Urinary bladder (tissue), 4 donors: ENCODE measurements around the gene PLD2. TPM values are rescaled to one million over a fixed set of nuclear protein-coding genes. Genes with fewer than 3 reads are reported as not detected.
A peak's percentile ranks its signal among the peaks of the same experiment; 100 is the strongest.

Experiments used
- DNase-seq: peaks from one replicate; pipeline ENCODE4 v3.0.0-alpha.2; 2015; ENCODE audit errors: extremely low spot score
- H3K27ac ChIP-seq: one replicate; pipeline ENCODE4 v1.5.1; 2013; ENCODE audit warnings: low read depth, mild to moderate bottlenecking, moderate library complexity
- H3K36me3 ChIP-seq: one replicate; pipeline ENCODE4 v1.6.1; 2013; ENCODE audit warnings: mild to moderate bottlenecking, moderate library complexity; ENCODE audit not compliant: insufficient read depth
- H3K4me1 ChIP-seq: one replicate; pipeline ENCODE4 v1.6.1; 2013; ENCODE audit warnings: mild to moderate bottlenecking, moderate library complexity; ENCODE audit not compliant: insufficient read depth
- H3K4me3 ChIP-seq: one replicate; pipeline ENCODE4 v1.5.1; 2013; ENCODE audit warnings: low read depth, low read length
- WGBS: extraction: QIAGEN DNeasy Blood & Tissue Kit; methylation state at CpG from one replicate; pipeline ENCODE4 v1.1.7; 2013; 5-methylcytosine and 5-hydroxymethylcytosine counted together
- polyA plus RNA-seq: library from polyadenylated mRNA; stranded (reverse); fragments of 200-250 nt; gene quantifications from one replicate; pipeline ENCODE4 v1.2.3, GENCODE V29; 2013
- total RNA-seq: library from RNA; depleted of rRNA; stranded (reverse); fragments of >200 nt; gene quantifications from one replicate; pipeline ENCODE4 v1.2.3, GENCODE V29; 2014
- donor health status: healthy with polysubstance abuse.
- donor health status: healthy.

PLD2 gene
- total and polyA plus RNA-seq, 2 donors = 21.7 to 23.6 TPM

GRCh38 chr17:4785311-4786105 is 21.4 kb upstream of the PLD2 start:
- no peak for DNase-seq

GRCh38 chr17:4786106-4786511 is 20.8 kb upstream of the PLD2 start, which contains the start of gene VMO1:
Gene VMO1, minus strand, starts transcription at chr17:4786364. Its CDS starts 12 bp downstream, at chr17:4786352.
- H3K36me3 ChIP-seq = no peaks in the 10 kb centered on the region
- DNase-seq = no peak
- no peak within 1 kb of the TSS for H3K27ac ChIP-seq
- WGBS = 5% methylated on average over 24 of the region's 24 CpGs
- H3K4me3 ChIP-seq = peak within 1 kb of the TSS; percentile 9
- H3K4me1 ChIP-seq = no peaks in the 10 kb centered on the region

More at GRCh38 chr17:4785311-4786105, 21.4 kb upstream of the PLD2 start:
- Histone ChIP-seq H3K36me3 (no peaks in the 10 kb centered on the region), H3K4me1 (no peaks in the 10 kb centered on the region), H3K27ac (no peak overlapping the region), H3K4me3 (peak overlapping the region; percentile 9)
- 9% methylated on average over 61 of the region's 61 CpGs for WGBS

- H3K36me3 ChIP-seq = no peaks in the 10 kb centered on the region
- H3K4me3 ChIP-seq = peak overlapping the region; percentile 9
- no peak overlapping the region for H3K27ac ChIP-seq
- DNase-seq = no peak
- H3K4me1 ChIP-seq = no peaks in the 10 kb centered on the region
- 5% methylated on average over 6 of the region's 6 CpGs for WGBS
Measured at GRCh38 chr17:4786516-4786915, 20.4 kb upstream of the PLD2 start.

- no peaks in the 10 kb centered on the region for H3K36me3 ChIP-seq
- H3K4me1 ChIP-seq = no peaks in the 10 kb centered on the region
- no peak overlapping the region for H3K4me3 ChIP-seq
- DNase-seq = no peak
- no peak overlapping the region for H3K27ac ChIP-seq
- 78% methylated on average over 14 of the region's 14 CpGs for WGBS
Measured at GRCh38 chr17:4788159-4788806, 18.7 kb upstream of the PLD2 start.

GRCh38 chr17:4788807-4789700 is 17.9 kb upstream of the PLD2 start, which contains the start of gene GLTPD2:
Gene GLTPD2, plus strand, starts transcription at chr17:4788964. Its CDS starts 48 bp downstream, at chr17:4789012.
- Histone ChIP-seq H3K4me1 (no peaks in the 10 kb centered on the region), H3K4me3 (peak within 1 kb of the TSS; percentile 57), H3K27ac (peak within 1 kb of the TSS; percentile 94), H3K36me3 (no peaks in the 10 kb centered on the region)
- DNase-seq = no peak
- 34% methylated on average over 62 of the region's 62 CpGs for WGBS

GRCh38 chr17:4789701-4789950 is 17.3 kb upstream of the PLD2 start:
- DNase-seq = no peak
- H3K36me3 ChIP-seq = no peaks in the 10 kb centered on the region
- no peaks in the 10 kb centered on the region for H3K4me1 ChIP-seq
- under 1% methylated on average over 25 of the region's 25 CpGs for WGBS
- peak overlapping the region; percentile 94 for H3K27ac ChIP-seq
- H3K4me3 ChIP-seq = peak overlapping the region; percentile 57

DNA sequence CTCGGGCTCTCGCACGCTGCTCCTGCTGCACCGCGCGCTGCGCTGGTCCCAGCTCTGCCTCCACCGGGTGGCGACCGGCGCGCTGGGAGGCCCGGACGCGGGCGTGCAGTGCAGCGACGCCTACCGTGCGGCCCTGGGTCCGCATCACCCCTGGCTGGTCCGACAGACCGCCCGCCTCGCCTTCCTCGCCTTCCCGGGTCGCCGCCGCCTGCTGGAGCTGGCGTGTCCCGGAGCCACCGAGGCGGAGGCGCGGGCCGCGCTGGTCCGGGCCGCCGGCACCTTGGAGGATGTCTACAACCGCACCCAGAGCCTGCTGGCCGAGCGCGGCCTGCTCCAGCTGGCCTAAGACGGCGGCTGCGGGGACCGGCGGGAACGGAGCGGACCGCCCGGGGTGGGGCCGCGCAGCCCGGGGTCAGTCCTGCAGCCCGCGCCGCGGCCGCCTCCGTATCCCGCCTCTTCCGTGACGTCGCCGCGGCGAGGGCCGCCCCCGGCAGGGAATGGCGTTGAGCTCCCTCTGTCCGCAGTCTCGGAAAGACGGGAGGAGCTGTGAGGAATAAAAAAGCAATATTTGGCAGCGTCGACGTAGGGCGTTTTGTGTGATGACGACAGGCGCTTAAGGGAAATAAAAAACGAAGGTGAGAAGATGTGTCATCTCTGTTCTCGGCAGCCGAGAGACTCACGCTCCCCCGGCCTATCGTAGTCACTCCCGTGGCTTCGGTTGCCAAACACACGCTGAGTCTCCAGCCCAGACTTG is 16.8 kb upstream of the PLD2 start:
- Histone ChIP-seq H3K27ac (peak overlapping the region; percentile 94), H3K4me3 (peak overlapping the region; percentile 57), H3K4me1 (no peaks in the 10 kb centered on the region), H3K36me3 (no peaks in the 10 kb centered on the region)
- peak; percentile 70 for DNase-seq
- under 1% methylated on average over 91 of the region's 91 CpGs for WGBS

DNA sequence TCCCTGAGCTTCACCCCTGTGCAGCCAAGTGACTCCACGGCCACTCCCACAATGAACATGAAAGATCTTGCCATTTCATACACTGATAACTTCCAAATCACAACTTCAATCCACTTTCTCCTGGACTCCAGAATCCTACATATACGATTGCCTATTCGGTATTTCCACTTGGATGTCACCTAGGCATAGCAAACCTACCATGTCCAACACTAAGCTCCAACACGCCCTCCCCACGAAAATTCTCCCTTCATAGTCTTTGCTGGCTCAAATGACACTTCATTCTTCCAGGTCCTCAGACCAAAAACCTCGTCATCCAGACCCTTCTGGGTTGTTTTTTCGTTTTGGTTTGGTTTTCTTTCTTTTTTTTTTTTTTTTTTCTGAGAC is 16.3 kb upstream of the PLD2 start:
- 32% methylated on average over 7 of the region's 7 CpGs for WGBS
- no peak for DNase-seq
- Histone ChIP-seq H3K27ac (peak overlapping the region; percentile 94), H3K36me3 (no peaks in the 10 kb centered on the region), H3K4me3 (peak overlapping the region; percentile 57), H3K4me1 (no peaks in the 10 kb centered on the region)

DNA sequence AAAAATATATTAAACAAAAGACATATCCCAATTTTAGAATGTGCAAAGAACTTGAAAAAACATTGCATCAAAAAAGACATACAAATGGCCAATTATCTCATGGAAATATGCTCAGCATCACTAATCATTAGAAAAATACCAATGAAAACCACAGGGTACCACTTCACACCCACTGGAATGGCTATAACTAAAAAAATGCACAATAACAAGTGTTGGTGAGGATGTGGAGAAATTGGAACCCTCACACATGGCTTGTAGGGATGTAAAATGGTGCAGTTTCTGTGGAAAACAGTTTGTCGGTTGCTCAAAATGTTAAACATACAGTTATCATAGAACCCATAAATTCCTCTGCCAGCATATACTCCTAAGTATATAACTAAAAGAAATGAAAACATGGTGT is 11.8 kb upstream of the PLD2 start:
- Histone ChIP-seq H3K4me1 (no peaks in the 10 kb centered on the region), H3K27ac (no peak overlapping the region), H3K36me3 (peaks cover 3% of the 10 kb centered on the region), H3K4me3 (no peak overlapping the region)
- DNase-seq = no peak
- WGBS = 96% methylated on average over 1 of the region's 1 CpG

- no peaks in the 10 kb centered on the region for H3K4me1 ChIP-seq
- DNase-seq = no peak
- H3K27ac ChIP-seq = peak overlapping the region; percentile 65
- under 1% methylated on average over 7 of the region's 7 CpGs for WGBS
- H3K4me3 ChIP-seq = peak overlapping the region; percentile 59
- H3K36me3 ChIP-seq = peaks cover 3% of the 10 kb centered on the region
Measured at GRCh38 chr17:4796552-4796920, 10.4 kb upstream of the PLD2 start.

DNA sequence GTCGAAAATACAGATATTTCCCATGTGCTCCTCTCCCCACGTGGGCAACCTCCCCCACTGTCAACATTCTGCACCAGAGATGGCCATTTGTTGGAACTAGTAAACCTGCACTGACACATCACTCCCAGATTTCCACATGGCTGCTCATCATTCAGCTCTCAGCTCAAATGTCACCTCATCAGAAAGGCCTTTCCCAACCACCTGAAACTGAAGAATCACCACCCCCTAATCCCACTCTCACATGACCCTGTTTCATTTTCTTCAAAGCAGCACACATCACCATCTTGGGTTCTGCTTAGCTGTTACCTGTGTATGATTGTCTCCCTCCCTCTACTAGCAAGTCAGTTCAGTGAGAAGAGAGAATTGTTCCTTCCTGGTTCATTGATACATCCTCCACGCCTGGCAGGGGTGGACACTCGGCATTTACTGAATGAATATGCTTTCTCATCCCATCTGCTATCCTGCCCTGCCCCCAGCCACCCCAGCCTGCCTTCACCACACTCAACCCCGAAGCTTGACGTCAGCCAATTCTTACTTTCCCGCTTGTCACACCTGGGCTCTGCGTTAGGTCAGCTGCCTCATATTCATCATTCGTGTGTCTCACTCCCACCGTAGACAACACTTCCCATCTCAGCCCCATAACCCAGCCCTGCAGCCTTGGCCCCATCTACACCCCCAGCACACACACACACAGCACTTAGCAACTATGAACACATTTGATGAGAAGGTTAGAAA is 6.3 kb upstream of the PLD2 start:
- no peak overlapping the region for H3K4me3 ChIP-seq
- peaks cover 3% of the 10 kb centered on the region for H3K36me3 ChIP-seq
- H3K4me1 ChIP-seq = no peaks in the 10 kb centered on the region
- no peak overlapping the region for H3K27ac ChIP-seq
- DNase-seq = no peak
- 76% methylated on average over 10 of the region's 10 CpGs for WGBS

- Histone ChIP-seq H3K4me3 (no peak within 1 kb of the TSS), H3K4me1 (no peaks in the 10 kb centered on the region), H3K36me3 (peaks cover 3% of the 10 kb centered on the region), H3K27ac (no peak within 1 kb of the TSS)
- DNase-seq = no peak
- WGBS = 69% methylated on average over 9 of the region's 9 CpGs
Measured at GRCh38 chr17:4802228-4802627, 4.7 kb upstream of the PLD2 start, which contains the start of gene C17orf114. Gene C17orf114, minus strand, starts transcription at chr17:4802328.
